Ishikawa (cell line): ENCODE results near the gene STXBP4.

Experiments
- CEBPB ChIP-seq: IDR thresholded peaks from 2 replicates; pipeline ENCODE4 v1.6.1; 2012
- EGR1 ChIP-seq: IDR thresholded peaks from 2 replicates; pipeline ENCODE4 v1.6.1; 2012
- FOXM1 ChIP-seq: IDR thresholded peaks from 2 replicates; pipeline ENCODE4 v1.6.1; 2012; ENCODE audit warnings: low read depth, borderline replicate concordance
- RAD21 ChIP-seq: IDR thresholded peaks from 2 replicates; pipeline ENCODE4 v1.6.1; 2012; ENCODE audit warnings: low read depth
- TAF1 ChIP-seq: IDR thresholded peaks from 2 replicates; pipeline ENCODE4 v1.6.1; 2012; ENCODE audit warnings: low read depth, mild to moderate bottlenecking
- TEAD4 ChIP-seq: IDR thresholded peaks from 2 replicates; pipeline ENCODE4 v1.6.1; 2012
- TF ChIP-seq, protein P1 (sequence below): IDR thresholded peaks from 2 replicates; pipeline ENCODE4 v1.6.1; 2012
- TF ChIP-seq, protein P2 (sequence below): IDR thresholded peaks from 2 replicates; pipeline ENCODE4 v1.6.1; 2012; ENCODE audit warnings: low read depth, mild to moderate bottlenecking

GRCh38 chr17:54920819-54921218 is 47.7 kb upstream of the STXBP4 start:
- TF ChIP-seq TEAD4 (no peak), EGR1 (no peak), FOXM1 (no peak), TAF1 (no peak), RAD21 (no peak), CEBPB (no peak)
- TF ChIP-seq, protein P1, sequence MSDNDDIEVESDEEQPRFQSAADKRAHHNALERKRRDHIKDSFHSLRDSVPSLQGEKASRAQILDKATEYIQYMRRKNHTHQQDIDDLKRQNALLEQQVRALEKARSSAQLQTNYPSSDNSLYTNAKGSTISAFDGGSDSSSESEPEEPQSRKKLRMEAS: no peak
- TF ChIP-seq, protein P2, sequence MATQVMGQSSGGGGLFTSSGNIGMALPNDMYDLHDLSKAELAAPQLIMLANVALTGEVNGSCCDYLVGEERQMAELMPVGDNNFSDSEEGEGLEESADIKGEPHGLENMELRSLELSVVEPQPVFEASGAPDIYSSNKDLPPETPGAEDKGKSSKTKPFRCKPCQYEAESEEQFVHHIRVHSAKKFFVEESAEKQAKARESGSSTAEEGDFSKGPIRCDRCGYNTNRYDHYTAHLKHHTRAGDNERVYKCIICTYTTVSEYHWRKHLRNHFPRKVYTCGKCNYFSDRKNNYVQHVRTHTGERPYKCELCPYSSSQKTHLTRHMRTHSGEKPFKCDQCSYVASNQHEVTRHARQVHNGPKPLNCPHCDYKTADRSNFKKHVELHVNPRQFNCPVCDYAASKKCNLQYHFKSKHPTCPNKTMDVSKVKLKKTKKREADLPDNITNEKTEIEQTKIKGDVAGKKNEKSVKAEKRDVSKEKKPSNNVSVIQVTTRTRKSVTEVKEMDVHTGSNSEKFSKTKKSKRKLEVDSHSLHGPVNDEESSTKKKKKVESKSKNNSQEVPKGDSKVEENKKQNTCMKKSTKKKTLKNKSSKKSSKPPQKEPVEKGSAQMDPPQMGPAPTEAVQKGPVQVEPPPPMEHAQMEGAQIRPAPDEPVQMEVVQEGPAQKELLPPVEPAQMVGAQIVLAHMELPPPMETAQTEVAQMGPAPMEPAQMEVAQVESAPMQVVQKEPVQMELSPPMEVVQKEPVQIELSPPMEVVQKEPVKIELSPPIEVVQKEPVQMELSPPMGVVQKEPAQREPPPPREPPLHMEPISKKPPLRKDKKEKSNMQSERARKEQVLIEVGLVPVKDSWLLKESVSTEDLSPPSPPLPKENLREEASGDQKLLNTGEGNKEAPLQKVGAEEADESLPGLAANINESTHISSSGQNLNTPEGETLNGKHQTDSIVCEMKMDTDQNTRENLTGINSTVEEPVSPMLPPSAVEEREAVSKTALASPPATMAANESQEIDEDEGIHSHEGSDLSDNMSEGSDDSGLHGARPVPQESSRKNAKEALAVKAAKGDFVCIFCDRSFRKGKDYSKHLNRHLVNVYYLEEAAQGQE: no peak
